GM08714 (cell line): ENCODE data around the gene METRN.
"Not testable (repeated sequence)": the region's sequence is repeated elsewhere in the genome, so short reads cannot be mapped to it uniquely, and the experiment has no call there.

Experiments used
- H3K4me3 ChIP-seq: fragments of 200-500 bp; sonication (Bioruptor generic); 2 replicates; pipeline ENCODE4 v1.5.1; 2014; ENCODE audit warnings: mild to moderate bottlenecking, low read length, inconsistent platforms
- ZNF274 ChIP-seq: IDR thresholded peaks from 2 replicates; pipeline ENCODE4 v1.6.1; 2012; ENCODE audit warnings: mild to moderate bottlenecking, low read depth, low read length

The METRN gene

DNA sequence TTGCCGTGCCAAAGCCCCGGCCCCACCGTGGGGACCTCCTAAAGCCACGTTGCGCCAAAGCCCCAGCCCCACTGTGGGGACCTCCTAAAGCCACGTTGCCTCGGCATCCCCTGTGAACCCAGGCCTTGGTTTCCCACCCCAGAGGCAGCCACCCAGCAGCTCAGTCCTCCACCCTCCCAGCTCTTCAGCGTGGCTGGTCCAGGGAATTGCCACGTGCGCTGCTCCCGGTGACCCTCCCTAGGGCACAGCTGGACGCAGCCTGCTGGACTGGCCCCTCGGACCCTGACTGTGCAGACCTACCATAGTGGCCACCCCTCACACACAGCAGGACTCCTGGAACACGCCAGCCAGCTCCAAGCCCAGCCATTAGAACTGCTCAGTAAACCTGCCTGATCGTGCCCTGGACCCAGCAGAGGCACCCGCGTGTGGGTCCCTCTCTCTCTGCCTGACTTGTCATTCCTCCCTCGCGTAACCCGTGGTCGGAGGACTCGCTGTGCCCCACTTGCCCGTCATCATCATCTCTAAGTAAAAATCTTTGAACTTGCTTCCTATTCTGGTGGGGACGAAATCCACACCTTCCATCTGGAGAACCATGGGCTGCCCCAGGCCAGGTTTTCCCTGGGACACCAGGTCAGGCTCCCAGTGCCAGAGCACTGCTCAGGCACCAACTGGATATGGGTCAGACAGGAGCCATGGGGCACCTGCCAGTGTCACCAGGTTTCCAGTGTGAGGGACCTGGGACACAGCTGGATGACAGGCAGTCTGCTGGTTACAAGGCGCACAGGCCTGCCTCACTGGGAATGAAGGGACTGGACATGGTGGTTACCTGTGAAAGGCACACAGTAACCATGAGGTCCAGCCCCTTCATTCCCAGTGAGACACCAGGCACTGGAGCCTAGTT lies 20.3 kb downstream of the METRN start:
- no peak overlapping the region for H3K4me3 ChIP-seq
- no peak for TF ChIP-seq ZNF274

DNA sequence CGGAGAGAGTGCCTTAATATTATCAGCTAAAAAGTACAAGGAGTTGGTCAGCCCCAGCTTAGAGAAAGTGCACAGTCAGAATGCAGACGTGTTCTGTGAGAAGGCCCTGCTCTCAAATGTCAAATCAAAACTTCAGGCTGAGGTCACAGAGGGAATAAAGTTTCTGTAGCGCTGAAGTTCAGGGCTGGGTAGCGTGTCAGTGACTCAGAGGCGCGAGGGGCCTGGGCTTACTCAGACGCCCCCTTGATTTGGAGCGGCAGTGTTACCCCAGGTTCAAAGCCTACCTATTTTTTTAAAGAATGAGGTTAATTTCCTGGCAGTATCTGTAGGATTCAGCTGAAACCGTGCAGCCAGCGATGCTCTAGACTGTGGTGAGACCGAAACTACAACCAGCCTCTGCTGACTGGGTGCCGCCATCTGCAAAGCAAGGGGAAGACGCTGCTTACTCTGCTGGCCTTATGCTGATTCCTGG lies 21.1 kb downstream of the METRN start:
- H3K4me3 ChIP-seq = no peak overlapping the region
- no peak for TF ChIP-seq ZNF274

DNA sequence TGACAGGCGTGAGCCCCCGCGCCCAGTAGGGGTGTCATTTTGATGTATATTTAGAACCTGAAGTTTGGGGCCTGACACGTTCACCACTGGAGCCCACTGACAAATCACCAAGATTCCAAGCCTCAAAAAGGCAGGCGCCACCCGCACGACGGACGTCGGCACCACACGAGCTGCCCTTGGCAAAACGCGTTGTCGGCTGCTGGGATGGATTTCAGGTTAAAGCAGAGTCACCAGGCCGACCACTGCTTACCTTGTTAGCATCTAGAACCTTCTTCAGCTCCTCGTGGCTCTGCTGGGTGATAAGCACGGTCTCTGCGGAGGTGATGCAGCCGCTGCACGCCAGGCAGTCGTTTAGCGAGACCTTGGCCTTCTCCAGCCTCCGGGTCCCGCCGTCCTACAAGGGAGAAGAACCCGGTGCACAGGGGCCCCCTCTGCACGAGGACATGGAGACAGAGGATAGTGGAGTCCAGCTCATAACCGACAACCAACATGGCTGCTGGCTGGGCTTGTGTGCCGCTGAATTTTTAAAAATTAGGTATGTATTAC lies 22.1 kb downstream of the METRN start:
- no peak overlapping the region; the same call in 1 of the 2 replicates for H3K4me3 ChIP-seq
- no peak for TF ChIP-seq ZNF274

DNA sequence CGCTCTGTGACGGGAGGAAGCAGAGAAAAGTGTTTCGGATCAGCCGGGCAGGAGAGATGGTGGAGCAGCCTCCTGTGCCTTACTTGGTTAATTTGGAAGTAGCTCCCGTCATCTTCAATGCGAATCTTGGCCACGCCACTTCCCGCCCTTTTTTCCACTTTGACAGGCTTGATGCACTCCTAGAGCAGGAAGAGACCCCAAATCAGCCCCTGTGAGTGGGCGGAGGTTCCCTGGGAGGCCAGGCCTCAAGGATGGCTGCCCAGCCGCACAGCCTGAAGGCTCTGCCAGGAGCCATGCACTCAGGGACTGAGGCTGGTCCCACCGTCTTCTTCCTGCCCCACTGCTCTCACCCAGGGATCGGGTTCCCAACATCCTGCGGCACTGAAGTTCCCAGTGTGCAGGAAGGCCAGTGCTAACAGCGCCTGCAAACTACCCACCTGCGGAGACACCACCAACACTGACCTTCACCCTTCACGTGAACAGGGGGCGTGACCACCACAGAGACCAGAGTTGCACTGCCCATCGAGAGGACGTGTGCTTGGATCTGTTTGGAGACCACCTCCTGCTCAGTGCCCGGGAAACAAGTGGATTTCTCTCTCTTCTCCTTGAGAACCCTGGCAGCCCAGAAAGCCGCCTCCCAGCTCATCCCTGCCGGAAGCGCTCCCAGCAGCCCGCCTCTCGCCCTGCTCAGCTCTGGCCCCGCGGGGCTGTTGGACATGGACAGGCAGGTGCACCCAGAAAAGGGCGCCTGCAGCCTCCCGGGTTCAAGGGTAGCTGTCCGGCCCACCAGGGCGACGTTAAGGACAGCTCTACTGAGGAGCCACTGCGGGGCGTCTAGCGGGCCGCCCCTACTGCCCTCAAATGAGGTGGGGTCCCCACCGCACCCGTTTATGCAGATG lies 24.9 kb downstream of the METRN start:
- peak overlapping the region; percentile 87 for H3K4me3 ChIP-seq
- no peak for TF ChIP-seq ZNF274

DNA sequence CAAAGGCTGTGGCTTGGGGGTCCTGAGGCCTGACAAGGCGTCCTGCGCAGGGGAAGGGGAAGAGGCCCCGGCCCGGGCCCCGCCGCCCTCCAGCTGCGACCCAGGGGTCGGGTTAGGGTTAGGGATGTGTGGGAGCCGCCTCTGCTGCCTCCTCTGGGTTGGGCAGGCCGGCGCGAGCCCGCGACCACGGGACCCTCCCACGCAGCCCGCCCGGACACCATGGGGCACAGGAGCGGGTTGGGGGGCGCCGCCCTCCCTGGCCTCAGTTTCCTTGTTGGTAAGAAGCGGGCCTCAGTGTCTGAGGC lies 25.5 kb downstream of the METRN start:
- no peak for TF ChIP-seq ZNF274
- peak overlapping the region; percentile 87 for H3K4me3 ChIP-seq

DNA sequence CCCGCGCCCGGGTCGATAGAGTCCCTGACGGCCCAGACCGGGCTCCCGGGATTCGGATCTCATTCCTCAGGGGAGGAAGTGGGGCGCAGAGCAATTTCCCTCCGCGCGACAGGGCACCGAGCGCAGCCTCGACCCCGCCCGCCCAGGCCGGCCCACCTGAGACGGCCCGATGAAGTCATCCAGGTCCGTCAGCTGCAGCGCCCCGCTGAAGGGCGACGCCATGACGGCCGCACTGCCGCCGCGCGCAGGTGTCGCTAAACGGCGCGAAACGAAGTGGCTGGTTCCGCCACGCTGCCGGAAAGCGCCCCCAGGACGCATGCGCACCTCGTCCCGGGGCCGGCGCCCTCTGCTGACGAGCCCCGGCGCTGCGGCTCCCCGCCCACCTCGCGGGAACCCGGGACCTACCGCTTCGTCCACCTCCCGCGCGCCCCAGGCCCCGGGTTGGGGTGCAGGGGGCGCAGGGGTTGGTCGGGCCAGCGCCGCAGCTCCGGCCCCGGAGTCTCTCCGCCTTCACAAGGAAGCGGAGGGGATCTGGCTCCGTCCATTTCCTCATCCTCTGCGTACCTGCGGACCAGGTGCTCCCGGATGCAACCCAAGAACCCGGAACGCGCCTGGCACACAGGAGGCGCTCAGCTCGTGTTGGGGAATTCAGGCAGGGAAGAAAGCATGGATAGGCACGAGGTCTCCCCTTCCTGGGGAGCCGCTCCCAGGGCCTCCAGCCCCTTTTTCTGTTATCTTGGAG lies 26.0 kb downstream of the METRN start, which contains the start of gene CIAO3:
Gene CIAO3, minus strand, starts transcription at position 234 of the 742 bp plus-strand sequence. Its CDS starts 12 bp downstream, at position 222.
- TF ChIP-seq ZNF274 = no peak
- H3K4me3 ChIP-seq = peak within 1 kb of the TSS; percentile 87

DNA sequence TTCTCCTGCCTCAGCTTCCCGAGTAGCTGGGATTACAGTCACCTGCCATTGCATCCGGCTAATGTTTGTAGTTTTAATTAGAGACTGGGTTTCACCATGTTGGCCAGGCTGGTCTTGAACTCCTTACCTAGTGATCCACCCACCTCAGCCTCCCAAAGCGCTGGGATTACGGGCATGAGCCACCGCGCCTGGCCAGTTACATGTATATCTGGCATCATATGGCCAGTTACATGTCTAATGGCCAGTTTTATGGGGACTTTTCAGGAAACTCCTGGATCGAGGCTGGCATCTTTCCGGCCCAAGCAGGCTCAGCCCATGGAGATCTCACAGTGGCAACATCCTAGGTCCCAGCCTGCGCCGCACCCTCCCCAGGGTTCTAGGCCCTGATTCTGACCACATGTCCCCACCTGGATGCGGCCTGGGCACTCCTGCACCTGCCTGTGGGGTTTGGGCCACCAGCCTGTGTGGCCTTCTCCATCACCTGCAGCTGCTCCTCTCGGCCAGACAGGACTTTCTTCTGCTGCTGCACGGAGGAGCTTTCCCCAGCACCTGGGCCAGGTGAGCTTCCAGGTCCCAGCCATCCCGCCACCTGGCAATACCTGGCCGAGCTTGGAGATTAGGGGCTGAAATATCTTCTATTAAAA lies 27.2 kb downstream of the METRN start:
- no peak for TF ChIP-seq ZNF274
- H3K4me3 ChIP-seq = no peak overlapping the region

DNA sequence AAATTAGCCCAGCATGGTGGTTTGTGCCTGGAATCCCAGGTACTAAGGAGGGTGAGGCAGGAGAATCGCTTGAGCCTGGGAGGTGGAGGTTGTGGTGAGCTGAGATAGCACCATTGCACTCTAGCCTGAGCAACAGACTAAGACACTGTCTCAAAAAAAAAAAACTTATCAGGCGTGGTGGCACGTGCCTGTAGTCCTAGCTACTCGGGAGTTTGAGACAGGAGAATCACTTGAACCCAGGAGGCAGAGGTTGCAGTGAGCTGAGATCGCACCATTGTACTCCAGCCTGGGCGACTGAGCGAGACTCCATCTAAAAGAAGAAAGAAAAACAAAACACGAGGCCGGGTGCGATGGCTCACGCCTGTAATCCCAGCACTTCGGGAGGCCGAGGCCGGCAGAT lies 28.0 kb downstream of the METRN start:
- H3K4me3 ChIP-seq = not testable (repeated sequence)

DNA sequence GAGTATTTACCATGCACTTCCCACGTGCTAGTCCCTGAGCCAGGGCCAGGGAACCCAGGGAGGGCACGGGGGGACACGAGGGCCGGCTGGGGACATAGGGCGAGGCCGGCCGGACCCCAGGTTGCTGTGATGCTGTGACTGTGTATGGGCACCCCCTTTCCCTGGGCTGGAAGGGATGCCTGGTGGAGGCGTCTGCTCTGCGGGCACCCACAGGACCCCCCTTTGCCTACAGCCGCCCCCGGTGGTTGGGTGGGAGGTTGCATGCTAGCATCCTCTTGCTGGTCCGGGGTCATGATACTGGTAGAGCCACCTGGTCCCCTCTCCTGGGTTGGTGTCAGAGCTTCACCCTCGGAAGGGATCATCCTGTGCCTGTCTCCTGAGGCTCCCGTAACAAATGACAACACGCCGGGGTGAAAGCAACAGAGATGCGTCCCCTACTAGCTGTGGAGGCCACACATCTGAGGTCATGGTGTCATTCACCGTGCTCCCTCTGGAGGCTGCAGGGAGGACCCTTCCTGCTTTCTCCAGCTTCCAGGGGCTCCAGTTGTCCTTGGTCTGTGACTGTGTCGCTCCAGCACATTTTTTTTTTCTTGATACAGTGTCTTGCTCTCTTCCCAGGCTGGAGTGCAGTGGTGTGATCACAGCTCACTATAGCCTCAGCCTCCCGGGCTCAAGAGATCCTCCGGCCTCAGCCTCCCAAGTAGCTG lies 29.0 kb downstream of the METRN start:
- no peak overlapping the region for H3K4me3 ChIP-seq
- TF ChIP-seq ZNF274 = no peak

DNA sequence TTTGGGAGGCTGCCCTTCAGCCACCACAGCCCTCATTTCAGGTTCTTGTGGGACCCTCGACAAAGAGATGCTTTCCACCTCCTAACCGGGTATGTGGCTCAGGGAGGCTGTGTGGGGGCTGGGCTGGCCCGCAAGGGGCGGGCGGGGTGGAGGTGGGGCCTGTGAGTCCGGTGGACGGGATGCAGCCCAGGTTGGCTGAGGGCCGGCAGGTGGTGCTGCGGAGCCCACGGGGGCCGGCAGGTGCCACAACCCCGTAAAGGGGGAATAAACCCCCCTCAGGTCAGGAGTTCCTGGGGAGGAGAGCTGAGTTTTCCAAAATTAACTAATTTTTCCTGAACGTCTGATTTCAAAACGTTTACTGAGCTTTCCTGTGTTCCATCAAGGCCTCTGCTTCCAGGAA lies 30.8 kb downstream of the METRN start:
- no peak for TF ChIP-seq ZNF274
- no peak overlapping the region for H3K4me3 ChIP-seq

DNA sequence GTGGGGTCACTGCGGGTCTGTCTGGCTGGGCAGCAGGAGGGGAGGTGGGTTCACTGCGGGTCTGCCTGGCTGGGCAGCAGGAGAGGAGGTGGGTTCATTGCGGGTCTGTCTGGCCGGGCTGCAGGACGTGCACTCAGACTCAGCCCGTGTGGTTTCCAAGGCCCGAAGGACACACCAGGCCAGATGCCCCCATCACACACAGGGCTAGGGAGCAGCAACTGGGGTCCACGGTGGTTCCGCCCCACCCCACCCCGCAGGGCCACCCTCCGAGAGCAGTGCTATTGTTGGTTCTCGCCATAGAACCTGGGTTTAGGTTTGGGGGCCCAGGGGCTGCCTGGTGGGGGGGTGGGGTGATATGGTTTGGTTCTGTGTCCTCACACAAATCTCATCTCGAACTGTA lies 31.7 kb downstream of the METRN start:
- no peak overlapping the region for H3K4me3 ChIP-seq
- no peak for TF ChIP-seq ZNF274

DNA sequence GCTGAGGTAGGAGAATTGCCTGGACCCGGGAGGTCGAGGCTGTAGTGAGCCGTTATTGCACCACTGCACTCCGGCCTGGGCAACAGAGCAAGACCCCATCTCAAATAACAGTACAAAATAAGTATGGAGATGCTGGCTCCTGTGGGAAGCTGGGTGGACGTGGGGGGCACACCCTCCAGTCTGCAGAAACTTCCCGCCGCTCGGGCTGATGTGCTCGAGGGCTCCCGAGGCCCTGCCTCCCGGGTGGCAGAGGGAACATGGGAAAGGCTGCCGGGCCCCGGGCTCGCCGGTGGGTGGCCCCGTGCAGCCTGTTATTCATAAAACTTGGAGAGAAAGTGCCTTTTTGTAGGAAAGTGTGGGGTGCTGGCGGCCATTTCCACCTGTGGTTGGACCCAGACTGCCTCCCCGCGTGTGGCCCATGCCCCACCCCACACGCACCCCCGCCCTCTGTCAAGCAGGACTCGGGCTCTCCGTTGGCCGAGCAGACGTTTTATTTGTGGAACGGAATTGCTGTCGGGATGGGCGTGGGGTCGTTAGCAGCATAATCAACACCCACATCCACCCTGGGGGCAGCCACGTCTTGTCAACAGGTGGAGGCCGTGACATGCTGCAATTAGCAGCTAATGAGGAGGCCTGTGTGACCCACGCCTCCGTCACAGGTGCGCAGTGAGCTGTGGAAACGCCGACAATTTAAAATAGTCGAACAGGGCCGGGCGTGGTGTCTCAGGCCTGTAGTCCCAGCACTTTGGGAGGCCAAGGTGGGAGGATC lies 33.2 kb downstream of the METRN start:
- no peak for TF ChIP-seq ZNF274
- H3K4me3 ChIP-seq = no peak overlapping the region
